ENCODE data around the gene NCBP3. TPM values are rescaled to one million over a fixed set of nuclear protein-coding genes. Genes with fewer than 3 reads are reported as not detected.

NCBP3 gene
- total and polyA plus RNA-seq, 2 donors (not counting 3 experiments of a cell fraction or from before 2014, with no cell fraction given): 18.2 to 51.1 TPM

DNA sequence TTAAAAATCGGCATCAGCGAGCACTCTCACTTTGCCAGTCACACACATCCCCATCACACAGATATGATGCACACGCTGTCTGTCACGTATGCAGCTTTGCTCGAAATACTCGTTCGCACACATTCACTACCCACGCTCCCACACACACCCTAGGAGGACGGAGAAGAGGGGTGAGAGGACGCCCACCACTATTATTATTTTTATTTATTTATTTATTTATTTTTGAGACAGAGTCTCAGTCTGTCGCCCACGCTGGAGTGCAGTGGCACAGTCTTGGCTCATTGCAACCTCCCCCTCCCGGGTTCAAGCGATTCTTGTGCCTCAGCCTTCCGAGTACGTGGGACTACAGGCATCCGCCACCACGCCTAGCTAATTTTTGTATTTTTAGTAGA is 92.0 kb downstream of the NCBP3 start:
- Histone ChIP-seq H3K27me3 (ENCODE audit: control insufficient read depth in 2 of 2, insufficient read depth in 2 of 2, low read length in 2 of 2) (no peaks in the 10 kb centered on the region), H3K4me3 (replicated peaks in 1 of 3; ENCODE audit: insufficient read depth in 1 of 3, low read depth in 1 of 3, low read length in 3 of 3) (no peak overlapping the region), H4K20me1 (replicated peaks; ENCODE audit: control insufficient read depth, extremely low read depth, insufficient read depth, low read length) (no peaks in the 10 kb centered on the region), H3K9ac (replicated peaks; ENCODE audit: extremely low read depth, insufficient read depth, low read length) (no peak overlapping the region), H3K36me3 (ENCODE audit: control insufficient read depth in 2 of 2, extremely low read depth in 1 of 2, insufficient read depth in 2 of 2, low read length in 2 of 2) (no peaks in the 10 kb centered on the region), H3K9me1 (replicated peaks; ENCODE audit: control insufficient read depth, extremely low read depth, insufficient read depth, low read length) (no peaks in the 10 kb centered on the region), H3K27ac (ENCODE audit: insufficient read depth, low read depth, low read length) (no peak overlapping the region), H3K9me3 (replicated peaks; ENCODE audit: control insufficient read depth, insufficient read depth, low read length) (no peaks in the 10 kb centered on the region), H3K4me1 (ENCODE audit: control insufficient read depth, extremely low read depth, insufficient read depth, low read length) (no peaks in the 10 kb centered on the region), H3K79me2 (ENCODE audit: control insufficient read depth, insufficient read depth, low read length) (no peaks in the 10 kb centered on the region), H2AFZ (ENCODE audit: low read depth, low read length) (no peak overlapping the region), H3K4me2 (ENCODE audit: insufficient read depth, low read length) (no peak overlapping the region)
- BruUV-seq (replicated peaks): no TSS peak
- DNase-seq (ENCODE audit: low read depth, low spot score): no peak
- CTCF ChIA-PET: interaction anchor here (1.2 kb wide), 1 partner anchor 16 kb away, joined by 3 read pairs; no protein-coding TSS in a partner anchor
- TF ChIP-seq POLR2A (IDR thresholded peaks at IDR 0.05; ENCODE audit: low read depth, low read length): no peak
- POLR2A ChIA-PET: no interaction called here
- no peak for FAIRE-seq
- dilution Hi-C loops (cut with MboI; ENCODE audit: extremely low pct_ligation_motif_present, low sequenced_read_pairs) (no loop called here), intact Hi-C loops (cut with micrococcal nuclease) (no loop called here)

DNA sequence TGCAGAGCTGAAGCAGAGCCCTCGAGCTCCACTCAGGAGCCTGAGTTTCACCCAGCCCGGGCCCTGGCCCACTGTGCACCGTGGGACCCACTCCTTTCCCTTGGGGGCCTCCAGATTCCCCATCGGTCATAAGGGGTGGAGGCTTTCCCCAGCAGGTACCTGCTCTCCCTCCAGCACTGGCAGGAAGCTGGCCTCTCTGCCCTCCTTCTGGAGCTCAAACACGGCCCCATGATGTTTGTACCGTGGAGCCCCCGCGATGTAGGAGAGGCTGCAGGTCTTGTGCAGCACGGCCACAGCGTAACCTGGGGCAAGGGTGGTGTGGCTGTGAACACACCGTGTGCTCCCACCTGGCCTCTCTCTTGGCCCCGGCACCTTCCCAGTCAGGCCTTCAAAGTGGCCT is 92.4 kb downstream of the NCBP3 start:
- Histone ChIP-seq H3K4me1 (ENCODE audit: control insufficient read depth, extremely low read depth, insufficient read depth, low read length) (no peaks in the 10 kb centered on the region), H3K36me3 (ENCODE audit: control insufficient read depth in 2 of 2, extremely low read depth in 1 of 2, insufficient read depth in 2 of 2, low read length in 2 of 2) (no peaks in the 10 kb centered on the region), H3K79me2 (ENCODE audit: control insufficient read depth, insufficient read depth, low read length) (no peaks in the 10 kb centered on the region), H3K27me3 (ENCODE audit: control insufficient read depth in 2 of 2, insufficient read depth in 2 of 2, low read length in 2 of 2) (no peaks in the 10 kb centered on the region), H4K20me1 (replicated peaks; ENCODE audit: control insufficient read depth, extremely low read depth, insufficient read depth, low read length) (no peaks in the 10 kb centered on the region), H3K4me2 (ENCODE audit: insufficient read depth, low read length) (no peak overlapping the region), H3K4me3 (replicated peaks in 1 of 3; ENCODE audit: insufficient read depth in 1 of 3, low read depth in 1 of 3, low read length in 3 of 3) (no peak overlapping the region), H3K27ac (ENCODE audit: insufficient read depth, low read depth, low read length) (no peak overlapping the region), H3K9ac (replicated peaks; ENCODE audit: extremely low read depth, insufficient read depth, low read length) (no peak overlapping the region), H2AFZ (ENCODE audit: low read depth, low read length) (no peak overlapping the region), H3K9me1 (replicated peaks; ENCODE audit: control insufficient read depth, extremely low read depth, insufficient read depth, low read length) (no peaks in the 10 kb centered on the region), H3K9me3 (replicated peaks; ENCODE audit: control insufficient read depth, insufficient read depth, low read length) (no peaks in the 10 kb centered on the region)
- FAIRE-seq: no peak
- intact Hi-C loops (cut with micrococcal nuclease) (no loop called here), dilution Hi-C loops (cut with MboI; ENCODE audit: extremely low pct_ligation_motif_present, low sequenced_read_pairs) (no loop called here)
- DNase-seq (ENCODE audit: low read depth, low spot score): no peak
- CTCF ChIA-PET: interaction anchor here (1.2 kb wide), 1 partner anchor 16 kb away, joined by 3 read pairs; no protein-coding TSS in a partner anchor
- POLR2A ChIA-PET: no interaction called here
- no peak for TF ChIP-seq GATA2 (IDR thresholded peaks at IDR 0.05; ENCODE audit: insufficient read depth, insufficient read length, low read depth, low read length)
- no peak for TF ChIP-seq FOS (IDR thresholded peaks at IDR 0.05; ENCODE audit: borderline replicate concordance, insufficient read depth, low read length)
- TF ChIP-seq, protein P1, sequence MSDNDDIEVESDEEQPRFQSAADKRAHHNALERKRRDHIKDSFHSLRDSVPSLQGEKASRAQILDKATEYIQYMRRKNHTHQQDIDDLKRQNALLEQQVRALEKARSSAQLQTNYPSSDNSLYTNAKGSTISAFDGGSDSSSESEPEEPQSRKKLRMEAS (IDR thresholded peaks at IDR 0.05; ENCODE audit: insufficient read depth, insufficient read length): no peak
- TF ChIP-seq, protein P2, sequence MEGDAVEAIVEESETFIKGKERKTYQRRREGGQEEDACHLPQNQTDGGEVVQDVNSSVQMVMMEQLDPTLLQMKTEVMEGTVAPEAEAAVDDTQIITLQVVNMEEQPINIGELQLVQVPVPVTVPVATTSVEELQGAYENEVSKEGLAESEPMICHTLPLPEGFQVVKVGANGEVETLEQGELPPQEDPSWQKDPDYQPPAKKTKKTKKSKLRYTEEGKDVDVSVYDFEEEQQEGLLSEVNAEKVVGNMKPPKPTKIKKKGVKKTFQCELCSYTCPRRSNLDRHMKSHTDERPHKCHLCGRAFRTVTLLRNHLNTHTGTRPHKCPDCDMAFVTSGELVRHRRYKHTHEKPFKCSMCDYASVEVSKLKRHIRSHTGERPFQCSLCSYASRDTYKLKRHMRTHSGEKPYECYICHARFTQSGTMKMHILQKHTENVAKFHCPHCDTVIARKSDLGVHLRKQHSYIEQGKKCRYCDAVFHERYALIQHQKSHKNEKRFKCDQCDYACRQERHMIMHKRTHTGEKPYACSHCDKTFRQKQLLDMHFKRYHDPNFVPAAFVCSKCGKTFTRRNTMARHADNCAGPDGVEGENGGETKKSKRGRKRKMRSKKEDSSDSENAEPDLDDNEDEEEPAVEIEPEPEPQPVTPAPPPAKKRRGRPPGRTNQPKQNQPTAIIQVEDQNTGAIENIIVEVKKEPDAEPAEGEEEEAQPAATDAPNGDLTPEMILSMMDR (IDR thresholded peaks at IDR 0.05; ENCODE audit: extremely low read depth in 1 of 2, insufficient read depth in 1 of 2, low read depth in 1 of 2, low read length in 2 of 2): no peak
- no peak for TF ChIP-seq POLR2A (IDR thresholded peaks at IDR 0.05; ENCODE audit: low read depth, low read length)
- no peak for TF ChIP-seq EZH2 (IDR thresholded peaks at IDR 0.05; ENCODE audit: borderline replicate concordance, low read depth, low read length, severe bottlenecking)
- TF ChIP-seq MYC (IDR thresholded peaks at IDR 0.05; ENCODE audit: low read depth, low read length): no peak
- TF ChIP-seq JUN (IDR thresholded peaks at IDR 0.05; ENCODE audit: borderline replicate concordance, insufficient read depth, insufficient read length, low read depth): no peak
- no peak for TF ChIP-seq POLR2AphosphoS5 (IDR thresholded peaks at IDR 0.05; ENCODE audit: insufficient read depth, low read depth, low read length)
- BruUV-seq (replicated peaks): no TSS peak

Measured in endothelial cell of umbilical vein (primary cell).